GM19023 (cell line): Measurements from ENCODE around the gene CCNK.

Source experiments
- ATAC-seq: cut with Tn5 transposase; IDR thresholded peaks from one replicate; pipeline ENCODE4 v1.9.1; 2021; ENCODE audit warnings: mild to moderate bottlenecking, moderate library complexity; ENCODE audit not compliant: unreplicated experiment

The CCNK gene

DNA sequence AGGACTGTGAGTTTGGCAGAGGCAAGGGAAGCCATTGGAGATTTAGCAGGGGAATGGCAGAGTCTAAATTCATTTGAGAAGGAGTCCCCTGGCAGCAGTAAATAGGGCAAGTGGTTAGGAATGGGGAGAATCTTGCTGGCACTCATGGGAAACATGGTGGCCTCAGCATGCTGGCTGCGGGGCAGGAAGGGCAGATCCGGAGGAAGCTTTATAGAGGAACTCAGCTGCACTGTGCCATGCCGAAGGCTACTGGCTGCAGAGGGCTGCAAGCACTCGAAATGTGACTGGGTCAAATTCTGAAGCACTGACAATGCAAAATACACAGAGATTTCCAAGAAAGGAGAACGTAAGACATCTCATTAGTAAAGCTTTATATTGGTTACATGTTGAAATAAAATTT, 23.9 kb downstream of the CCNK start:
- no peak for ATAC-seq

DNA sequence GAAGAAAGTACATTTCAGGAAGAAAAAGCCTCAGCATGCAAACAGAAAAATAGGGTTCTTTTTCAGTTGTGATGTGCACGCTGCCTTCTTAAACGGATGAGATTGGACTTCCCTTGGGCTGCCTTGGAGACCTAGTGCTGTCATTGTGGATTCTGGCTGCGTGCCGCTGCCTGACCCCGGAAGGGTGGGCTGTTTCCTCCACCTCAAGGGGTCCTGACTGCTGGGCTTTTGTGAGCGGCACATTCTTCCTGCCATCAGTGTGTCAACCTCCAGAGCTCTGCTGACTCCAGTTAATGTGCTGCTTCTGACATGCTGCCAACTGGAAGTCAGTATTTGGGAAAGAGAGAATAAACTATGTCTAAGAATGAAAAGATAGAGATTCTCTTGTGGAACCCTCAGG, 25.1 kb downstream of the CCNK start:
- ATAC-seq: no peak

DNA sequence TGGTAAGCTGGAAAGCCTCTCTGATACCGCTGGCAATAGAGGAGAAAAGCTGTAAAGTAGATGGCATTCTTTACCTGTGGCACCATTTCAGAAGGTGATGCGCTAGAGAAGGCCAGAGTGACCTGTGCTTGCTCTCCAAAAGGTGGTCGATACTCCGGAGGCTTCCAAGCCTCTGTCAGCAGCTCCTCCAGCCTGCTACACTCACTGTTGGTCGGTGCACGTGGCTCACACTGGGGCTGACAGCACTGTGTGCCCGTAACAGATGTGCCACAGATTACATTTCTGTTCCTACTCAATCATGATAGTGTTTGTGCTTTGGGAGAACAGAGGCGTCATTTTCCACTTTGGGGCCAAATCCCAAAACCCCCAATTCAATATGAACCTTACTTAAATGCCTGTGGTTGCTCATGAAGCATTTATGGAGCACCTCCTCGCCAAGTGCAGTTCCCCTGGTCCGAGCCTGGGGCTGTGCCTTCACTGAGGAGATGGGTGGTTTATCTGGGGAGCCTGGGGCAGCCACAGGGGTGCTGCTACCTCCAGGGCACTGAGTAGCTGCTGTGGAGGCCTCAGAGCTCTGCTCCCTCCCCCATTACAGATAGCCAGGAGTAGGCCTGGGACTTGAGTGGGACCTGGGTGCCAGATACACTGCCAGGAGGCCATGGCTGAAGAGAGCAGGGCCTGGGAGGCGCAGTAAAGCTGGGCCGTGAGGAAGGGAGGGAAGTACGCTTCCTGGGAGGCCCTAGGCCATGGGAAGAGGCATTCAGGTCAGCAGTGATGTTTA, 26.8 kb downstream of the CCNK start:
- ATAC-seq: no peak

DNA sequence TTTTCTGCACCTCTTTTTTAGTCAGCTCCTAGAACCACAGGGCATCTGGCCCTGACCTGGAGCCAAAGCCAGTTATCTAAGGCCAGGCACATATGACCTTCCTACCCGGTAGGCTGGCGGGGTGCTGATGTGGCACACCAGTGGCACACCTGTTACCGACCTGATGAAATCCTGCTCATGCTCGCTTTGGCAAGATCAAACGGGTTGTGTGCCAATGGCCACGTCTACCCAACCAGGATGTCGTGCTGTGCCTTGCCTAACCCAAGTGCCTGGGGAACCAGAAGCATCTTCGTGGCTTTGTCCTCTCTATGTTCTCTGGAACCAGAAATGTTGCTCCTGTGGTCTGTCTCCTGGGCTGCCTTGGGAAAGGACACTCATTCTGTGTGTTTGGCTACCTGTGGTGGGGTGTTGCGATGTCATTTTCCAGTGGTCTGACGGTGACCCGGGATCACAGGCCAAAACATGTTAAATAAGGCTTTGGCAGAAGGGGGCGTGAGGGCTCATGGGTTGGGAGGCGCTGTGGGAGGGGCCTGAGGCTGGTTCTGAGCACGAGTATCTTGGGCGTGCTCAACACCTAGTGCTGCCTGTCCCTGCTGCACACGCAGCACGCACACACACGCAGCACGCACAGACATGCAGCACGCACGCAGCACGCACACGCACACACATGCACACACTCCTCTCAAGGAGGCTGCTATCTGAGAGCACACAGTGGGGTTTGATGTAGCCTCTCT, 27.9 kb downstream of the CCNK start:
- no peak for ATAC-seq

DNA sequence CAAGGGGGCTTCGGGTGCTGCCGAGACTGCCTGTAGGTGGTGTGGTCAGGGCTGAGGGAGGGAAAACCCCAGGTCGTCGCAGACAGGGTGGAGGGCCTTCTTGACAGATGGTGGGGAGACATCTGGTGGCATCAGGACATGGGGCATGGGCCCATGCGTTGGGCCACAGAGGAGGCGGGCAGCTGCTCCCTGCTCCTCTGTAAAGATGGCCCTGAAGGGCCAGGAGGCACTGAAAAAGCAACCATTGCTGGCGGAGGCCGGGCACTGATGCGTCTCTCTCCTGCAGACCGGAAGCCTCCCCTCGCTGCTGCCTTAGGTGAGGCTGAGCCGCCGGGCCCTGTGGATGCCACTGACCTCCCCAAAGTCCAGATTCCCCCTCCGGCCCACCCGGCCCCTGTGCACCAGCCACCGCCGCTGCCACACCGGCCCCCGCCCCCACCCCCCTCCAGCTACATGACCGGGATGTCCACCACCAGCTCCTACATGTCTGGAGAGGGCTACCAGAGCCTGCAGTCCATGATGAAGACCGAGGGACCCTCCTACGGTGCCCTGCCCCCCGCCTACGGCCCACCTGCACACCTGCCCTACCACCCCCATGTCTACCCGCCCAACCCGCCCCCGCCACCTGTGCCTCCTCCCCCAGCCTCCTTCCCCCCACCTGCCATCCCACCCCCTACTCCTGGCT, 28.8 kb downstream of the CCNK start:
- no peak for ATAC-seq

DNA sequence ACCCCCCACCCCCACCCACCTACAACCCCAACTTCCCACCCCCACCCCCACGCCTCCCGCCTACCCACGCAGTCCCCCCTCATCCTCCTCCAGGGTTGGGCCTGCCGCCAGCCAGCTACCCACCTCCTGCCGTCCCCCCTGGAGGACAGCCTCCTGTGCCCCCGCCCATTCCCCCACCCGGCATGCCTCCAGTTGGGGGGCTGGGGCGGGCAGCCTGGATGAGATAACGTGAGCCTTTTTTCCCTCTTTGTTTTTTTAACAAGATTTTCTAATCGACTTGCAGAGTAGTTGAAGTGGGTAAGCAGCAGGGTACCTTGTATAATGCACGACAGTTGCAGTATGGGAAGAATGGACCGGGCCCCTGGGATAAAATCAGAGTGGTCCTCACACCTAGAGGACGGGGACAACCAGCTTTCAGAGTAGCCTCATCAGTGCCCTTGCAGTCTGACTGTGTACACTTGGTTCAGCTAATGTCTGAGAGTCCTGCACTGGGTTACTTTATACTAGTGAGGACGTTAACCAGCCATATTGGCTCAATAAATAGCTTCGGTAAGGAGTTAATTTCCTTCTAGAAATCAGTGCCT, 29.4 kb downstream of the CCNK start:
- no peak for ATAC-seq

DNA sequence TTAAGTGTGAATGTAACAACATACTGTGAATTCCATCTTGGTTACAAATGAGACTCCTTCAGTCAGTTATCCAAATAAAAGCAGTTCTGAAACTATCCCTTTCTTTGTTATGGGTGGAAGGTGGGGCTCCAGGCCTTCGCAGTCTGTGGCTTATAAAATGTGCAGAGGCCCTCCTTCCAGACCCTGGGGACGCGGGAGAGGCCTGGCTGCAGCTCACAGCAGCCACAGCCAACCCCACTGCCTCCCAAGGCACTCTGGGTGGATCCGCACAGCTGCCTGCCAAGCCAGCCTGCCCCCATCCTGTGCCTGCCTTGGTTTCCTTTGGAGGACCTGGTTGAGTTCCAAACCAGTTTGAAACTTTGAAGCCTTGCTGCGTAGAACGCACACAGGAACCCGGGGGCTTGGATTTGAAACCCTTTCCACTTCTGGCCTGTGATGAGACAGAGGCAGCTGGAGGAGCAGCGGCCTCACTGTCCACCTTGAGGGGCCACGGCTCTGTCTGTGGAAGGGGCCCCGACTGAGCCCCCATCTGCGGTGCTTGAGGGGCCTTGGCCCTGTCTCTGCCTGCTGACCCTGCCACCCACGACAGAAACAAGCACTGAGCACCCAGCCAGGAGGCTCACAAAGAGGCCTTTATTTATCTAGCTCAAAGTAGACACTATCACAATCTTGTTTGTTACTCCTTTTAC, 30.4 kb downstream of the CCNK start:
- no peak for ATAC-seq

DNA sequence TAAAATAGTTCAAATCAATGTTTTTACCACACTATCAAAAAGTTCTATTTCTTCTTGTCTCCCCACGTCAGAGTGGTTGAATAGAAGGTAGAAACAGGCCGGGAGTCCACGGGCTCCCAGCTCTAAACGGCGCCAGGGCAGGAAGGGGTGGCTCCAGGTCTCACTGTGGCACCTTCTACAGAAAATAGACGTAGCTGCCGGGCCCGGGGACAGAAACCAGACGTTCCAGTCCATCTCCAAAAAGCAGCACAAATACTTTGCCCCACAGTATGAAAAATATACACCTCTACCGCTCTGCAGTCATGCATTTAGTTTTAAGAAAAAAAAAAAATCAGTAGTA, 30.9 kb downstream of the CCNK start:
- no peak for ATAC-seq

DNA sequence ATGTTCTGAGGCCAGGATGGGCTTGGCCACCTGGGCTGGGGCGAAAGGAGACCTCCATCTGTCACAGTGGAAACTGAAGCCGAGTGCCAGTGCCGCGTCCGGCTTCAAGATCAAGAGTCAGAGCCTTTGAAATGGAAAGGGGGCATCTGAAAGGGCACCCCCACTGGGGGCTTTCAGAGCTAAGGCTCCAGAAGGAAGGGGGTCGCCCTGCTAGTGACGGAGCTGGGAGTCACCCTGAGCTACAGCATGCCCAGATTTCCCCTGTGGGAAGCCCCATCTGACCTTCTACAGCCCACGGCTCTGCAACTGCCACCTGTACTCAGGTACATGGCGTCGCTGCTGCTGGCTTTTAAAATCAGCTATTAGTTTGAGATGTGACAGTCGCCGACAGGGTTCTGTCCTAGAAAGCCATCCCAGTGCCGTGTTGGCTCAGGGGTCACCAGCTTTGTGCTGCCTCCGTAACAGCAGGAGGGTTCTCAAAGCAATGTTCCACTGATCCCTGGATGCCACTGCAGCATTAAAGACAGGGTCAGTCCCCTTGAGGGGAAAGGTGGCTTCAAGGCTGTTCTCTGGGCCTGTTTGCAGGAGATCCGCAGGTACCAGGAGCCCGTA, 31.5 kb downstream of the CCNK start:
- ATAC-seq: no peak

DNA sequence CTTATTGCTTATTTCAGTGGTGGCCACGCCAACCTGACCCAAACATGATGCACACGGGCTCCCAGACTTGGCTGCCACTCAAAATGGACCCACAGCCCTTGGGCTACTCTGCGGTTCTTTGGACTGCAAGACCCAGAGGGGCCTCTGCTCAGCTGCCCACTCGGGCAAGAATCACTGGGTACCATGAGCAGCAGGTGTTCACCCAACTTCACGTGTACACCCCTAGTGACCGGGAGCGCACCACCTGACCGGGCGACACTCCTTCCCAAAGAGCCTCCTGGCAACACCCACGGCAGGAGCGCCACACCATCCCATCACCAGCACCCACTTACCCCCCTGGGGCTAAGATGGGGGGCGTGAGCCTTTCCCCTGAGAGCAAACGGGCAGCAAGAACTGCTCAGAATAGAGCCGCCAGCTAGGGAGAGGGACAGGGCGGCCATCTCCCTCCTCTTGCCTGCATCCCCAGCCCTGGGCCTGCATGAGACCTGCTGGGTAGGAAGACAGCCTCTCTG, 32.0 kb downstream of the CCNK start:
- no peak for ATAC-seq

DNA sequence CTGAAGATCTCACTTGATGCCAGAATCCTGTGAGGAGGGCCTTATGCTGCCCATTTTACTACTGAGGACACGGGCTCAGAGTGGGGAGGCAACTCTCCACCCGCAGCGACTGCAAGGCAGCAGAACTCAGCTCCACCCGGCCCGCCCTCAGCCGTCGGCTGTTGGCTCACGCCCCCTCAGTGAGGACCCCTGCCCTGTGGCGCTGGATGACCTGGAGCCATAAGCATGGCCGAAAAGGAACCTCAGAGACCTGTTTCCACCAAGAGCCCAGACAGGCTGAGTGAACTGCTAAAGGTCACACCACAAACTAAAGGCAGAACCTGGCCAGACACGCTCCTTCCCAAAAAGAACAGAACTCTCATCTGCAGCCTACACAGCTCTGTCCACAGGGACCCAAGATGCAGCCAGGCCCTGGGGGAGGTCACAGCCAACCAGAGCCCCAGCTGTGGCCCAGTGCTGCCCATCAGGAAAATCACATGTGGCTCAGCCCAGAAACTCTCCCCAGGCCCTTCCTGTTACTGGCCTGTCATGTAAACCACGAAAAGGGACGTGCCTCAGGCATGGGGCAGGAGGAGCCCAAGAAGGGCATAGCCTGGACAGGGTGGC, 32.8 kb downstream of the CCNK start:
- ATAC-seq: no peak

DNA sequence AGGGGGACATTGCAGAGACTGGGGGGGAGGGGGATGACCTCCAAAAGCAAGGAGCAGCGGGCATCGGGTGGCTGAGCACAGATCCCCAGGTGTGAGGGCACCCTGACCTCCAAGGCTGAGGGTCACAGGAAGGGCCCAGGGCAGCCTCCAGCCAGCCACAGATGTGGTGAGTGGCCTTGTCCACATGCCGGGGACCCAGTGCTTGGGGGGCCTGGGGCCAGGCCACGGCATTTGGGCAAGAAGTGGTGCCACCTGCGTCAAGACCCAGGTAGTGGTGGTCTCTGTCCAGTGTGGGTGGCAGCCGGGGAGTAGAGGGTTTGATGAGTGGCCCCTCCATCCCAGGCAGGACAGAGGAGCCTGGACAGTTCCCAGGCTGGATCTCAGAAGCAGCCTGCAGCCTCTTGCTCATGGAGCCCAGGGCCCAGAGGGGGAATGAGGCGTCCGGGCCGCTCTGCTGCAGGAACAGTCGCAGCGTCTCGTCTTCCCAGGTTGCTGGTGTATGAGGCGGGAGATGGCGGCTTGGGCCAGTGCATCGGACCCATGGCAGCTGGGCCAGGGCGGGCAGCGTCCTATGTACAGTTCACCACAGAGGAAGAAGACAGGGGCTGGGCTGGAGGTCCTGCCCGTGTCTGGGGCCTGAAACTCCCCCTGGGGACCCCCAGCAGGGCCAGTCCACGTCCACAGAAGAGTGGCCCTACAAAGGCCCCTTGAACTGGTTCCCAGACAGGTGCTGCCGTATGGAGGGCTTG, 33.5 kb downstream of the CCNK start:
- ATAC-seq: no peak

DNA sequence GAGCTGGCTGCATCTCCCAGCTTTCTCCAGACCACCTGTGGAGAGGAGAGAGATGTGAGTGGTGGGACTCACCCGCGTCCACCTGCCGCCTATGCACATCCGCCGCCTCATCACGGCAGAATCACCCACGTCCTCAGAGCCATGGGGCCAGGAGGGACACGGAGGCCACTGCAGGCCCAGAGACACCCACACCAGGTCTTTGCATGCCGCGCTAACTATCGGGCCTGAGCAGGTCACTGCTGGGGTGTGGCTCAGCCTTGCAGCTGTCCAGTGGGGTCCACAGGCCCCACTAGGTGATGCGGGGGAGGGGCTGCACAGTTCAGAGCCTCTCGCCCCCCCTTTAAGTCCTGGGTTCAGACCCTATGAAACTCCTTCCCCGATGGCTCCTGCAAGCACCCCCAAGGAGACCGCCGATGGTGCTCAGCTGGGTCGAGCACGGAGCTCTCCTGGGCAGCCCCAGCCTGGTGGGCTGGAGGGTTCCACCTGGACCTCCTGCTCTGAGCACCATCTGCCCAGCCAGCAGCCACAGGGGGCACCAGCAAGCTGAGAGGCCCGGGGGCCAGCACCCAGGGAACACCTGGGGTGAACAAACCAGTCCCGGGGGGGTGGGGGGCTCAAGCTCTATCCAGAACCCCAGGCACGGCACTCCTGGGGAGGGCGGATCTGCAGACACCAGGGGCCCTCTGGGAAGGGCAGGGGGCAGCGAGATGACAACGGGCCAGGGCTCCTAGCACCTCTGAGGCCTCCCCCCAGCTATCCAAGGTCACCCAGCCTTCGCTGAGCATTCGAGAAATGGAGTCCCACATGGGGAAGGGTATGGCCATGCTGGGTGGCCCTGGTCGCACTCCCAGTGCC, 34.3 kb downstream of the CCNK start:
- no peak for ATAC-seq

DNA sequence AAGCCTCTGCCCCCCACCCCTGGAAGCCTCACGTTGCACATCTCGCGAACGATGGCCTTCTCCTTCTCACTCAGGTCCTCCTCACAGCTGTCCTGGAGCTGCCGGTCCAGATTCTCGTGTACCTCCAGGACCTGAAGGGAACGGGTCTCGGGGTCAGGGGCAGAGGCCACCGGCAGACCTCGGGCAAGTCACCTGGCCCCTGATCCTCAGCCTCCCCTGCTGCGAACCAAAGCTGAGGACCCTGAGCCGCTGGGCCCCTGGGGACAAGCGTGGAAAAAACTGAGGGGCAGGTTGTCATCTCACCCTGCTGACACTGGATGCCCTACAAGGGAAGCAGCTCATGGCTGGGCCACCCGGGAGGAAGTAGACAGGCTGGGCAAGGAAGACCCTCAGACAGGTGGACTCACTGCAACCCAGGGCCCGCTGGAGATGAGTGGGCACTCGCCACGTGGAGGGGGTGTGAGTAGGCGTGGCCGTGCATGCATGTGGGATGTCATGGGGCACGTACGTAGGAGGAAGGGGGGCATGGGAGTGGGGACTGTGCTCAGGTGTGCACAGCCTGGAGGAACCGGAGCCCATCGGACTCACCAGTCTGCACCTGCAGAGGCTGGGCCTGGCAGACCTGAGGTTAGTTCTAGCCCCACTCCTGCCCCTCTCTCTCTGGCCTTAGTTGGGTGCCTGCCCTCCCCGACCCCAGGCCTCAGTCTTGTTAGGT, 35.1 kb downstream of the CCNK start:
- no peak for ATAC-seq

DNA sequence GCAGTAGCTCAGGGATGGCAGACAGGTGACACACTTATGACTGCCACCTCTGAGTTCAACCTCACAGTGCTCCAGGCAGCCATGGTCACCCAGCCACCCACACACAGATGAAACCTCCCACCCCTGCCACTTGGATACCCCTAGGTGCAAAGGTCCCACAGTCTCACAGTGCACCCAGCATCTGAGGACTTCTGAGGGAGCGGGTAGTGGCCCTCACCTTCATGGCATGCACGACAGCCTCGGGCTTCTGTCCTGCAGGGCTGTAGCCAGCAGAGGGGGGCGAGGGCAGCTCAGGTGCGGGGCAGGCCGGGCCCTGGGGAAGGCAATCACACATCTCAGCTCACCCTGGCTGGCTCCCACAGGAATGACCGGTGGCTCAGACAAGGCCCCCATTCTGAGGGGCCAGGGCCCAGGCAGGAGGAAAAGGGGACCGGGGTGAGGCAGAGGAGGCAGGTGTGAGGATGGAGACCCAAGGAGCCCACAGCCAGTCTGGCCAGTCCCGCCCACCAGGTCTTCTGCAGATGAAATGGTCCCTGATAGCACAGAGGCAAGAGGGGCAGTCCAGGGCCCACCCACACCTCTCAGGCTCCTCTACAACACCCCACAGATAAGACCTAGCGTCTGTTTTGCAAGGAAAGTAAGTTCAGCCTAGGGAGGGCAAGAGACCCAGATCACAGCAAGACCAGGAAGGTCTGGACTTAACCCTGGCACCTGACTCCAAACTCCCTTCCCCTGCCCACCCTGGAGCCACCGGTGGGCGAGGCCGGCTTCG, 35.8 kb downstream of the CCNK start:
- ATAC-seq: no peak

DNA sequence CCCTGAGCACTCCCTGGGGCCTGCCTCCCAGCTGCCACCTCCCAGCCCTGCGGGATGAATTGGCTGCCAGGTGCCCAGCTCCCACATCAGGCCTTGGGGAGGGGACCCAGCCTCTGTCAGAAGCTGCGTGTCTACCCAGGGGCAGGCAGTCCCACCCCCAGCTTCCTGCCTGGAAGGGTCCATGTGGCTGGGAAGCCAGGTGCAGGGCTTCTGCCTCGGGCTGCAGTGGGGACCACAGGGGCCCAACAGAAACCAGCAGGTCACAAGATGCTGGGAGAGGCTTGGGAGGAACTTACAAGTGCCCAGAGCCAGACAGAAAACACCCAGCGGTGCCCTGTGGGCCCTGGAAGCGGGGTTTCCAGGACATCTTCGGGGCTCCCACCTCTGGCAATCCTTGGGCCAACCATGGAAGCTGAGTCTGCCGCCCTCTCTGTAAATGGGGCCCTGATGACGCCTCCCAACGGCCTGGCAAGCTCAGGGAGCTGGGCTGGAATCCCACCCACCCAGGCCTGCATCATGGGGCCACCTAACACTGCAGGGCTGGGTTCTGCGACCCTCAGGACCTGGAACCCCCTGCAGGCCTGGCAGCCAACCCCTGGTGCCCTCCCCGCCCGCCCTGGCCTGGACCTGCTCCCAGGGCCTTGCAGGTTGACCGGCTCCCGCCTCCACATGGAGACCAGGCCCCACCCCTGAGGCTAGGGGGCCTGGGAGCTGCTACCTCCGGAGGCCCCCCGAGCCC, 36.6 kb downstream of the CCNK start:
- no peak for ATAC-seq
